ENCODE data around the gene CNTNAP5.

The CNTNAP5 gene

GRCh38 chr2:124558277-124558905, 533.3 kb downstream of the CNTNAP5 start:
- DNase-seq (ENCODE audit: low read depth), result no peak

- no peak for DNase-seq (ENCODE audit: low read depth)
These were observed 534.1 kb downstream of the CNTNAP5 start for GRCh38 chr2:124559236-124559635.

GRCh38 chr2:124560592-124561112, 535.6 kb downstream of the CNTNAP5 start:
- DNase-seq (ENCODE audit: low read depth), result no peak

GRCh38 chr2:124561486-124561885, 536.4 kb downstream of the CNTNAP5 start:
- DNase-seq (ENCODE audit: low read depth), result no peak

- no peak for DNase-seq (ENCODE audit: low read depth)
These were observed 538.3 kb downstream of the CNTNAP5 start for GRCh38 chr2:124563426-124563825.

- DNase-seq (ENCODE audit: low read depth), result no peak
These were observed 541.5 kb downstream of the CNTNAP5 start for GRCh38 chr2:124566518-124566970.

- DNase-seq (ENCODE audit: low read depth), result no peak
These were observed 545.8 kb downstream of the CNTNAP5 start for GRCh38 chr2:124570872-124571271.

GRCh38 chr2:124571836-124572235, 546.7 kb downstream of the CNTNAP5 start:
- no peak for DNase-seq (ENCODE audit: low read depth)

- DNase-seq (ENCODE audit: low read depth), result no peak
These were observed 548.0 kb downstream of the CNTNAP5 start for GRCh38 chr2:124572934-124573634.

- DNase-seq (ENCODE audit: low read depth), result no peak
These were observed 550.4 kb downstream of the CNTNAP5 start for GRCh38 chr2:124575497-124575896.

GRCh38 chr2:124580263-124580662, 555.2 kb downstream of the CNTNAP5 start:
- no peak for DNase-seq (ENCODE audit: low read depth)

- DNase-seq (ENCODE audit: low read depth), result no peak
These were observed 557.3 kb downstream of the CNTNAP5 start for GRCh38 chr2:124582387-124582786.

GRCh38 chr2:124584615-124585014, 559.5 kb downstream of the CNTNAP5 start:
- DNase-seq (ENCODE audit: low read depth), result no peak

- DNase-seq (ENCODE audit: low read depth), result no peak
These were observed 560.2 kb downstream of the CNTNAP5 start for GRCh38 chr2:124585277-124585676.

- DNase-seq (ENCODE audit: low read depth), result no peak
These were observed 561.1 kb downstream of the CNTNAP5 start for GRCh38 chr2:124586210-124586609.

GRCh38 chr2:124586835-124587234, 561.7 kb downstream of the CNTNAP5 start:
- no peak for DNase-seq (ENCODE audit: low read depth)

GRCh38 chr2:124589971-124590370, 564.9 kb downstream of the CNTNAP5 start:
- DNase-seq (ENCODE audit: low read depth), result no peak

GRCh38 chr2:124602759-124603158, 577.7 kb downstream of the CNTNAP5 start:
- DNase-seq (ENCODE audit: low read depth), result no peak

- no peak for DNase-seq (ENCODE audit: low read depth)
These were observed 579.9 kb downstream of the CNTNAP5 start for GRCh38 chr2:124604940-124605339.

- no peak for DNase-seq (ENCODE audit: low read depth)
These were observed 582.6 kb downstream of the CNTNAP5 start for GRCh38 chr2:124607679-124608078.

GRCh38 chr2:124609667-124610066, 584.6 kb downstream of the CNTNAP5 start:
- no peak for DNase-seq (ENCODE audit: low read depth)

- DNase-seq (ENCODE audit: low read depth), result no peak
These were observed 585.1 kb downstream of the CNTNAP5 start for GRCh38 chr2:124610141-124610540.

GRCh38 chr2:124610866-124611265, 585.8 kb downstream of the CNTNAP5 start:
- no peak for DNase-seq (ENCODE audit: low read depth)

GRCh38 chr2:124623560-124623959, 598.5 kb downstream of the CNTNAP5 start:
- no peak for DNase-seq (ENCODE audit: low read depth)

Data from GM04504 (cell line).